Measurements from ENCODE around the gene SMG5.
A peak's percentile ranks its signal among the peaks of the same experiment; 100 is the strongest.
"Not testable (repeated sequence)": the region's sequence is repeated elsewhere in the genome, so short reads cannot be mapped to it uniquely, and the experiment has no call there.

Gene SMG5, protein sequence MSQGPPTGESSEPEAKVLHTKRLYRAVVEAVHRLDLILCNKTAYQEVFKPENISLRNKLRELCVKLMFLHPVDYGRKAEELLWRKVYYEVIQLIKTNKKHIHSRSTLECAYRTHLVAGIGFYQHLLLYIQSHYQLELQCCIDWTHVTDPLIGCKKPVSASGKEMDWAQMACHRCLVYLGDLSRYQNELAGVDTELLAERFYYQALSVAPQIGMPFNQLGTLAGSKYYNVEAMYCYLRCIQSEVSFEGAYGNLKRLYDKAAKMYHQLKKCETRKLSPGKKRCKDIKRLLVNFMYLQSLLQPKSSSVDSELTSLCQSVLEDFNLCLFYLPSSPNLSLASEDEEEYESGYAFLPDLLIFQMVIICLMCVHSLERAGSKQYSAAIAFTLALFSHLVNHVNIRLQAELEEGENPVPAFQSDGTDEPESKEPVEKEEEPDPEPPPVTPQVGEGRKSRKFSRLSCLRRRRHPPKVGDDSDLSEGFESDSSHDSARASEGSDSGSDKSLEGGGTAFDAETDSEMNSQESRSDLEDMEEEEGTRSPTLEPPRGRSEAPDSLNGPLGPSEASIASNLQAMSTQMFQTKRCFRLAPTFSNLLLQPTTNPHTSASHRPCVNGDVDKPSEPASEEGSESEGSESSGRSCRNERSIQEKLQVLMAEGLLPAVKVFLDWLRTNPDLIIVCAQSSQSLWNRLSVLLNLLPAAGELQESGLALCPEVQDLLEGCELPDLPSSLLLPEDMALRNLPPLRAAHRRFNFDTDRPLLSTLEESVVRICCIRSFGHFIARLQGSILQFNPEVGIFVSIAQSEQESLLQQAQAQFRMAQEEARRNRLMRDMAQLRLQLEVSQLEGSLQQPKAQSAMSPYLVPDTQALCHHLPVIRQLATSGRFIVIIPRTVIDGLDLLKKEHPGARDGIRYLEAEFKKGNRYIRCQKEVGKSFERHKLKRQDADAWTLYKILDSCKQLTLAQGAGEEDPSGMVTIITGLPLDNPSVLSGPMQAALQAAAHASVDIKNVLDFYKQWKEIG
- 178 to 183 reads per million in 2 donors for total RNA-seq

DNA sequence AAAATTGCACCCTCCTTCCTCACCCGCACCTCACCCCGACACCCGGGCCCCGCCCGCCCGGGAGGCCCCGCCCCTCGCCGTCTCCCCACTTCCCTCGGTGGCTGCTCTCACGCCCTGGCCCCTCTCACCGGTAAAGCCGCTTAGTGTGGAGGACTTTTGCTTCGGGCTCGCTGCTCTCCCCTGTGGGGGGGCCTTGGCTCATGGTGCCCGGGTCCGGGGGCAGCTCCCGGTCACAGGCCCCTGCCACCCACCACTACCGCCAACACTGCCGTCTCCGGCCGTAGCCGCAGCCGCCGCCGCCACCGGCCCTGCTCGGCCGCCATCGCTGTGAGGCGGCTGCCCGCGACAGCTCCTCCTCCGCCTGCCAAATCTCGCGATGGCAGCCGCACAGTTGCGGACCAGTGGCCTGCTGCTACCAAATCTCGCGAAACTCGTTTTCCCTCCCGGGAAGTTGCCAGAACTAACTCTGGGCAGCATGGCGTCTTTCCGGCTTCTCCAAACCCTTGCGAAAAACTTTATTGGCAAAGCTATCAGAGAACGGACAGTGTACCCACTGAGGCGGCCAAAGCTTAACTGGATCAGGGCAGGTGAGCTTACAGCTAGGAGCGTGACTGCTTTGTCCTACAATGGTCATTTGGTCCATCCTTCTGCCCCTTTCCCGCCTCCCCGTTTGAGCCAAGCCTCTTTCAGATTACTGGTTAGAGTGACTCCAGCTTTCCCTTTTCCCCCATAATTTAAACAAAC, at the start of gene SMG5:
TSS of gene SMG5 (minus strand) at position 347 of the 744 bp plus-strand sequence. CDS start at position 202, 145 bp downstream.
- DNase-seq = peak; percentile 83

DNA sequence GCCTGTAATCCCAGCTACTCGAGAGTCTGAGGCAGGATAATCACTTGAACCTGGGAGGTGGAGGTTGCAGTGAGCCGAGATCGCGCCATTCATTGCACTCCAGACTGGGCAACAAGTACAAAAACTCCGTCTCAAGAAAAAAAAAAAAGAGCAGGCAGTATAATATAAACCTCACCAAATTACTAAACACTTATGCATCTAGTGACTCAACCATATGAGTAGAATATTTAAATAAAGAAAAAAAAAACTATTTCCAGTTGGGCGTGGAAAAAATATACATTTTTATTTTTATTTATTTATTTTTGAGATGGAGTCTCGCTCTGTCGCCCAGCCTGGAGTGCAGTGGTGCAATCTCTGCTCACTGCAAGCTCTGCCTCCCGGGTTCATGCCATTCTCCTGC, 40.6 kb upstream of the SMG5 start:
- DNase-seq = not testable (repeated sequence)

DNA sequence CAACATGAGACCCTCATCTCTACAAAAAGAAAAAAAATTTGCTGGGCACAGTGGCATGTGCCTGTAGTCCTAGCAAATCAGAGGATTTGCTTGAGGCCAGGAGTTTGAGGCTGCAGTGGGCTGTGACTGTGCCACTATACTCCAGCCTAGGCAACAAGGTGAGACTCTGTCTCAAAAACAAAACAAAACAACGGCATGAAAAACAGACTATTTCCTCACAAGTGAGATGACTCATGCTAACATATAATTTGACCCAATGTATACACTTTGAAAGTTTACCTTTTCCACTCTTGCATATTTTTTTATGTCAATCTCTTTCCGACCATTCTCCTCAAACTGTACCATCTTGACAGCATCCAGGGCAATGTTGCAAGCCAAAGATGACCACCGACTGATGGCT, 37.9 kb upstream of the SMG5 start:
- DNase-seq = no peak

DNA sequence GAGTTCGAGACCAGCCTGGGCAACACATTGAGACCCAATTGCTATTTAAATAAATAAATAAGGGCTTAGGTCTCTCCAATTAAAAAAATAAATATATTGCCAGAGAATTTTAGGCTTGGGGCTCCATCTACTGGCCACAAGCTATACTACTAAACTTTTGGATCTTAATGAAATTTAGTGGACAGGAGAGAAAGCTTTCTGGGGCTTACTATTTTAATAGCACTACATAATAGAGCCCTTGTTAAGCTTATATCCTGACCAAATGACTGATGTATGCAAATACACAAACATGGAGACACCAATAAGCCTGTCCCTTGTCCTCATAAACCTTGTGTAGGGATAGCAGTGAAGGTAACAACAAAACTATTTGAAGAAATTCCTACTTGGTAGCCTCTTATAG, 37.0 kb upstream of the SMG5 start:
- DNase-seq = no peak

DNA sequence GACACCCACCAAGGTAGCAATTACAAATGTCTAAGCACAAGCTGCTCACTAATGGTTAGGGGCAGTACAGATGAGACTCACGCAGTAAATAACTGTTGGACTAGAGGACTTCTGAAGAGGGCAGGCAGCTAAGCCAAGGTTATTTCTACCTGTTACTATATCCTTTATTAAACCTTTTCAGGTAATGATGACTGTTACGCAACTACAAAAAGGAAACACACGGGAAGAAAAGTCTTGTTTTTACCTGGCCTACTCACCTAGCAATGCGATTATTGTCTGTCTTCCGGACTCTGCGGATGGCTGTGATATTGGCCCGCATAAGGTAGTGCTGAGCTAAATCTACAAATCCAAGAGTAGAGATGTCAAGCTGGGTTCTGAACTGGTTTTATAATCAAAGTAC, 34.3 kb upstream of the SMG5 start:
- no peak for DNase-seq

DNA sequence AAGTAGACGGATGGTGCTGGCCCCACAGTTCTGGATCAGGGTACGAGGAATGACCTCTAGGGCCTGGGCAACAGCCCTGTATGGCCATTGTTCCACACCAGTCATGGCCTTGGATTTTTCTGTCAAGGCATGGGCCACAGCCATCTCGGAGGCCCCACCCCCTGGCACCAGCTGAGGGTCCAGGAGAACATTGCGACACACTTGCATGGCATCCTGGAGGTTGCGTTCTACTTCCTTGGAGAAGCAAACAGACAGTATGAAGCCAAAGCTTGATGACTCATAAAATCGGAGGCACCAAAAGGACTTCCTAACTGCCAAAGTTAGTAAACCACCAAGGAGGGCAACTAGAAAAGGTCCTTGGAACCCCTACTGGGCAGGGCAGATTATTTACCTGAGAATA, 28.3 kb upstream of the SMG5 start:
- no peak for DNase-seq

DNA sequence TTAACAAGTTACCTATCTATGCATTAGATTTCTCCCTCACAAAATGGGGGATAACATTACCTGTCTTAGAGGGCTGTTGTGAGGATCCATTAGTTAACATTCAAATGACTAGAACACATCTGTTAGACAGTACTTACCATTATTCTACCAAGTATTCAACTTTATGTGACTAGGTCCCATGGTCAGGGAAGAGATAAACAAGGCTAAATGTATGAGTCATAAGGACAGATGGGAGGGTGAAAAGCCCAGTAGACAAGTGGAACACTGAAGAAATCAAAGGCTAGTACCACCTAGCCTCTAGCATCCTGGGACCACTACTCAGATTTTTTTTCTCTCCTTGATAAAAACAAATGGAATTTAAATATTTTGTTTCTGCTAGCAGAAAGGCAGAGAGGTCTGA, 25.5 kb upstream of the SMG5 start:
- DNase-seq = no peak

DNA sequence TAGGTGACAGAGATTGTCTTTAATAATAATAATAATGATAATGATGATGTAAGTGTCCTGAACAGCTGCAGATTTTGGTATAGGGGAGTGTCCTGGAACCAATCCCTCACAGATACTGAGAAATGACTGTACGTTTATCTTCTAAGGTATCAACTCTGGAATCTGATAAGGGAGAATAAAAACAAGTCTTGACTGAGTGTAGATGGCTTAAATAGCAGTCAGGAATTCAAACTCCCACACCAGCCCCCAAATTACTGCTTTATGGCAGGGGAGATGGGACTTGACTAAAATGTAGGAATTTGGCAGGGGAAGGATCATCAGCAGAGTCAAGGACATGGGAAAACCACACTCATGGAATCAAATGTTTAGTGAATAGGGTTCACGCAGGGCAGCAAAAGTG, 22.6 kb upstream of the SMG5 start:
- no peak for DNase-seq

DNA sequence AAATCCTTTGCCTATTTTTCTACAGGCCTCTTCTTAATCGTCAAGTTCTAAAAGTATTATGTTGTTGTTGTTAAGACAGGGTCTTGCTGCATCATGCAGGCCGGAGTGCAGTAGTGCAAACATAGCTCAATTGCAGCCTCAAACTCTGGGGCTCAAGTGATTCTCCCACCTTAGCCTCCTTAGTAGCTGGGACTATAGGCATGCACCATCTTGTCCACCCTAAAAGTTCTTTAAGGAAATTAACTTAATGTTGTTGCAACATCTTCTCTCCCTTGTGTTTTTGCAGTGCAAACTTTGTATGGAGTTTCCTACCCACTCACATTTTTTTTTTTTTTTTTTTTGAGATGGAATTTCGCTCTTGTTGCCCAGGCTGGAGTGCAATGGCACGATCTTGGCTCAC, 20.6 kb upstream of the SMG5 start:
- no peak for DNase-seq

DNA sequence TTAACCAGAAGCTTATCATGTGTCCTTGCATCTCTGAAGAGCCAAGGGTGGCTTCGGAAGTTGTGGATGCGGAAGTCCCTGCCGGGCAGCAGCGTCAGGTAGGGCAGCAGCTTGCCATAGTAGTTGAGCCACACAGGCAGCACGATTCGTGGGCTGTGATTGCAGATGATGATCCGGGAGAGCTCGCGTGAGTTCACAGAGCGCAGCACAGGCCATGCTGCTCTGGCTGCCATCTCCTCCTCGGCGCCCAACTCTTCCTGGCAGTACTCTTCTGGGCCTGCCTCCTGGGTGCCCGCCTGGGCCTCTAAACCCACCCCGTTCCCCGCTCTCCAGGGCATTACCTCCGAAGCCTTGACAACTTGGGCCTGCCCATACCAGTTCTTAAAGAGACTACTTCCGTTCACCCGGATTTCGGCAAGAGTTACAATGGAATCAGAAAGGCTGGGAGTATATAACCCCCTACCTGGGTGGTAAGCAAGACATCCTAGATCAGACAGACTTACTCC, 16.3 kb upstream of the SMG5 start, which contains the start of gene VHLL:
TSS of gene VHLL (minus strand) at position 456 of the 506 bp plus-strand sequence. CDS start at position 338, 118 bp downstream.
- no peak for DNase-seq

DNA sequence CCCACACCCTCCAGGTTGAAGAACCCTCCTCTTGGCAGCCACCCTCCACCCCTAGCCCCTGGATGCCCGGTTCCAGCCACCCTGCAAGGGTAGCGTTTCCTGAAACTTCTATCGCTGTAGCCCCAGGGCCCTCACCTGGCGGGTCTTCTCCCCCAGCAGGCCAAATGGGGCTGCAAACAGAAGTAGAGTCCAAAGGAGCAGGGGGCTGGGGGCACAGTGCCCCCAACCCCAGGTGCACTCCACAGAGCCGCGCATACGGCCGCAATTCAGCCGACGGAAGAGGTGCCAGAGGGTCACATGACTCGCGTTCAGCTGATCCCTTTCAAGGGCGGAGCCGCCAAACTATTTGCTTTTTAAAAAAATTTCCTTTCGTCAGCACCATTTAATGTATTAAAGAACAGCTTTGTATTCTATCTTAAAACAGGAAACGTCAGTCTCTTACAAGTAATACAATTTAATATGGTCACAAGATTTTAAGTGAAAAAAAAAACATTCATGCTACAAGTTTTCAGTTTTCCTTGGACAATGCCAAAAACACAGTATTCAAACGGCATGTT, 12.8 kb upstream of the SMG5 start, which contains the start of gene GLMP:
TSS of gene GLMP (minus strand) at position 289 of the 557 bp plus-strand sequence. CDS start at position 255, 34 bp downstream.
- no peak for DNase-seq

DNA sequence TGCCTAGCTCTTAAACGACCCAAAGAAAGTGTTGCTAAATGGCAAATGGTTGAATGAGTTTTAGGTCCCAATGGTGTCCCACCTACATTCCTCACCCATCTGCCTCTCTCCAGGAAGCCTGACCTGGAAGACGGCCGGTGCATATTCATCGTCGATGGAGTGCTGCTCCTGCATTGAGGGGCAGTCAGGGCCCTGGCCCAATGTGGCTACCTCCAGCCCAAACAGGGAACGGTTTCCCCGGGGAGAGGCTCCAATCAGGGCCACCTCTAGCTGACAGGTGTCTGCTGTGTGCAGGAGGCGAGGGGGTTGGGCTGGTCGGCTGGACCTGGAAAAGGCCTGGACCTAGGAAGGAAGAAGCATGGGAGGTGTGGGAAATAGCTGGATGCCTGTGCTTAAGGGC, 11.3 kb upstream of the SMG5 start:
- DNase-seq = no peak

DNA sequence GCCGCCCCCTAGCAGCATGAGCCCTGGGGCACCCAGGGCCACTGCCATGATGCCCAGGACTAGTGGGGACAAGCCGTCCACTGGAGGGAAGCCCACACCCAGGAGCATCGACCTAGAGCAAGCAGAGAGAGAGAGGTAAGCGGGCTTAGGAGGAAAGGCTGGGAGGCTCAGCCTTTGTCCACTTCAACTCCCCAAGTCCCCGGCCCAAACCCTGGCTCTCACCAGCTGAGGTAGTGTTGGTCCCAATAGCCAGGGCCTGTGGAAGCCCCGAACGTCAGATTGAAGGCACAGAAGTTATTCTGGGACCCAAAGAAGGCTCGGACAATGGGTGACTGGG, 10.4 kb upstream of the SMG5 start:
- DNase-seq = no peak

DNA sequence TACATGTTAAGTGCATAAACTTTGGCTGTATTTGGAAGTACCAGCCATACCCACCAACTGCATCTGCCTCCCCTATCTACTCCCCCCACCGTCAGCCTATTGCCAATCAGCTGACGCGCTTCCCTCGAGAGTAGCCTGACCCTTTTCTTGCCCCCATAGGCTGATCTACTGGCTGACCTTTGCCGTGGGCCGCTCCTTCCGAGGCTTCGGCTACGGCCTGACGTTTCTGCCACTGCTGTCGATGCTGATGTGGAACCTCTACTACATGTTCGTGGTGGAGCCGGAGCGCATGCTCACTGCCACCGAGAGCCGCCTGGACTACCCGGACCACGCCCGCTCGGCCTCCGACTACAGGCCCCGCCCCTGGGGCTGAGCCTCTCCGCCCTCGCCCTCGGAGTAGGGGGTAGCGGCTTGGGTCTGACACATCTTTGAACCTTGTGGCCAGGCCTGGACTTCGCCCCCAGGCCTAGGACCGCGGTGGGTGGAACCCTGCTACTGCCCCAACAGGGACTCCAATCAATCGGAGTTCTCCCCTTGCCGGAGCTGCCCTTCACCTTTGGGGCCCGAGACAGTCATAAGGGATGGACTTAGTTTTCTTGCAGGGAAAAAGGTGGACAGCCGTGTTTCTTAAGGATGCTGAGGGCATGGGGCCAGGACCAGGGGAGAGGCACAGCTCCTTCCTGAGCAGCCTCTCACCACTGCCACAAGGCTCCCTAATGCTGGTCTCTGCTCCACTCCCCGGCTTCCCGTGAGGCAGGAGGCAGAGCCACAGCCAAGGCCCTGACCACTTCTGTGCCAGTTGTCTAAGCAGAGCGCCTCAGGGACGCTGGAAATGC, 8.8 kb upstream of the SMG5 start:
- no peak for DNase-seq

DNA sequence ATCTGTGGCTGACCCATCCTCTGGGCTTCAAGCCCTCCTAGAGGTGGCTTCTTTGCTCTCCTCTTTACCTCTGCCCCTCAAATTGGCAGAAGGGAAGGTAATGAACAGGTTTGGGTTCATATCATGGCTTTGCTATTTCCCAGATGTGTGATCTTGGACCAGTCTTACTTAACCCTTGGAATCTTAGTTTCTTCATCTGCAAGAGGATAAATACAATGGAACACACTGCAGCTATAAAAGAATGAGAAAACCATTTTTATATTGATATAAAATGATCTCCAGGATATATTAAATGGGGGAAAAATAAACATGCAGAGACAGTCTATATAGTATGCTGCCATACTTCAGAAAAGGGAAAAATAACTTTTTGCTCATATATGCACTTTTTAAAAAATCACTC, 7.2 kb upstream of the SMG5 start:
- no peak for DNase-seq

DNA sequence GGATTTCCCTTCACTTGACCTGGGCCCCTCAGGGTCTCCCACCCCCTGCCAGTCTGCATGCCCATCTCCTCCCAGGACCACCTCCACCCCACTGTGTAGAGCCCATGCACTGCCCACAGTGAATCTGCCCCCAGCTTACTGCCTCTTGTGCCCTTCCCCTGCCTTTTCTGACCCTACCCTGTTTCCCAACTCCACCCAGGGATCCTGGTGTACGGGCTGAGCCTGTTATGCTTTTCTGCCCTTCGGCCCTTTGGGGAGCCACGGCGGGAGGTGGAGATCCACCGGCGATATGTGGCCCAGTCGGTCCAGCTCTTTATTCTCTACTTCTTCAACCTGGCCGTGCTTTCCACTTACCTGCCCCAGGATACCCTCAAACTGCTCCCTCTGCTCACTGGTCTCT, 3.4 kb upstream of the SMG5 start:
- DNase-seq = no peak

DNA sequence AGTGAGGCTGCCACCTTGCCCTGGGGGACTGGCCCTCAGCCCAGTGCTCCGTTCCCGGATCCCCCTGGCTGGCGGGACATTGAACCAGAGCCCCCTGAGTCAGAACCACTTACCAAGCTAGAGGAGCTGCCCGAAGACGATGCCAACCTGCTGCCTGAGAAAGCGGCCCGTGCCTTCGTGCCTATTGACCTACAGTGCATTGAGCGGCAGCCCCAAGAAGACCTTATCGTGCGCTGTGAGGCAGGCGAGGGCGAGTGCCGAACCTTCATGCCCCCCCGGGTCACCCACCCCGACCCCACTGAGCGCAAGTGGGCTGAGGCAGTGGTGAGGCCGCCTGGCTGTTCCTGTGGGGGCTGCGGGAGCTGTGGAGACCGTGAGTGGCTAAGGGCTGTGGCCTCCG, 2.8 kb upstream of the SMG5 start:
- no peak for DNase-seq

DNA sequence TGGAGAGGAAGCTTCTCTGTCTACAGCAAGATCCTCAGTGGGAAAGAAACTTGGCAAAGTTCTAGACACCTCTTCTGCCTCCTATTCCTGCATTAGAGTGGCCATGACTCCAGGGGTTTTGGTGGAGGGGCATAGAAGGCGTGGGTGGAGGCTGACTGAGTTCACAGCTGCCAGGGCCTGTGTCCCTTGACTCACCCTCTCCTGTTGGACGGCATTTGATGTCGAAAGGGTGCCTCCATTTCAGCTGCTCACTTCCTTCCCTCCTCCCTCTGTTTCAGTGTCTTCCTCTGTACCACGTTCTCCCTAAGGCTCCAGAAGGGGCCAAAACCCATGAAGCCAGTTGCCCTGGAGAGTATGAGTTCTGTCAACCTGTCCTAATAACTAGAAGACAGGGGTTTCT, 2.1 kb upstream of the SMG5 start:
- DNase-seq = no peak

DNA sequence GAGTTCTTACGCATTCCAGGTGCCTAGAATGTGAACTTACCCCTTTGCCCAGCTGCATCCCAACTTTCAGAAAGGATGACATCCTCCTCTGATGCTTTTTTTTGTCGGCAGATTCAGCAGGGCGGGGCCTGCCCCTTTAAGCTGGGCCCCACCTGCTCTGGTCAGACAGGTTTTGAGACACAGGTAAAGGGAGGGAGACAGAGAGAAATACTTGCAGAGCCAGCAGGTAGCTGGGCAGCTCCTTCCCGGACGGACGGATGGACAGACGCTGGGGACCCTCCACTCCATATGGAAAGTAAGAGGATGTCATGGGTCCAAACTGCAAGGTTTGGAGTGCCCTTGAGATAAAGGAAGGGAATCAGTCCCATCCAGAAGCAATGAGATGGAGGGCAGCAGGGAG, 1.5 kb upstream of the SMG5 start, which contains the start of gene TMEM79:
TSS of gene TMEM79 (plus strand) at position 214 of the 400 bp plus-strand sequence. CDS start 902 bp downstream, outside the sequence.
- no peak for DNase-seq

DNA sequence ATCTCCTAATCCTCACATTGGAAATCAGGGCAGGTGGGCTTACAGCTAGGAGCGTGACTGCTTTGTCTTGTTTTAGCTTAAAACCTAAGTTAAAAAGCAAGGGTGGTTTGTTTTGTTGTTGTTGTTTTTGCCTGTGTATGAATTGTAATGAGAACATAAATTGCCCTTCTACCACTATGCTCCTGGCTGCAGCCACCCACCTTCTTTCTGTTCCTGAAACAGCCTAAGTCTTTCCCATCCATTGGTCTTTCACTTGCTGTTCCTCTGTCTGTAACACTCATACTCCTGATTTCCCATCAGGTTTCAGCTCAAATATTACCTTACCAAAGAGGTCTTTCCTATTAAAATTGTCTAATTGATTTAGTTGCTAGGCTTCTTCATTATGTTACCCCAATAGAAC, 896 bp upstream of the SMG5 start:
- no peak for DNase-seq
